SK-N-SH treated with all-trans-retinoic acid at 6 μM for 48 hours (cell line): ENCODE data around the gene LILRB1.

Experiments used
- BACH2 ChIP-seq: fragments of 250-450 bp; sonication (Bioruptor Pico); IDR thresholded peaks from 2 replicates; pipeline ENCODE4 v1.9.0; 2021; ENCODE audit warnings: mild to moderate bottlenecking, borderline replicate concordance
- CREB5 ChIP-seq: fragments of 250-450 bp; sonication (Bioruptor Pico); IDR thresholded peaks from 2 replicates; pipeline ENCODE4 v1.5.1; 2020; ENCODE audit warnings: low read depth, mild to moderate bottlenecking, moderate library complexity
- PPARA ChIP-seq: fragments of 250-450 bp; sonication (Bioruptor Pico); IDR thresholded peaks from 2 replicates; pipeline ENCODE4 v1.5.0; 2020; ENCODE audit warnings: mild to moderate bottlenecking, borderline replicate concordance
- RARB ChIP-seq: fragments of 250-450 bp; sonication (Bioruptor Pico); IDR thresholded peaks from 2 replicates; pipeline ENCODE4 v1.8.0; 2021; ENCODE audit warnings: mild to moderate bottlenecking, moderate library complexity
- ZC3H10 ChIP-seq: fragments of 250-450 bp; sonication (Bioruptor Pico); IDR thresholded peaks from 2 replicates; pipeline ENCODE4 v1.5.1; 2021; ENCODE audit warnings: mild to moderate bottlenecking, moderate library complexity
- ZFP3 ChIP-seq: fragments of 250-450 bp; sonication (Bioruptor Pico); IDR thresholded peaks from 2 replicates; pipeline ENCODE4 v1.5.0; 2020; ENCODE audit warnings: mild to moderate bottlenecking, moderate library complexity
- ZFP30 ChIP-seq: fragments of 450-650 bp; formaldehyde crosslinking; IDR thresholded peaks from 2 replicates; pipeline ENCODE4 v1.5.0; 2022; ENCODE audit warnings: mild to moderate bottlenecking, moderate library complexity
- ZNF70 ChIP-seq: fragments of 450-650 bp; formaldehyde crosslinking; IDR thresholded peaks from 2 replicates; pipeline ENCODE4 v1.5.0; 2020; ENCODE audit warnings: mild to moderate bottlenecking, moderate library complexity
- ZNF8 ChIP-seq: fragments of 450-650 bp; formaldehyde crosslinking; IDR thresholded peaks from 2 replicates; pipeline ENCODE4 v1.5.0; 2020; ENCODE audit warnings: mild to moderate bottlenecking, moderate library complexity
- TF ChIP-seq, protein P1 (sequence below): fragments of 250-450 bp; sonication (Bioruptor Pico); IDR thresholded peaks from 2 replicates; pipeline ENCODE4 v1.8.0; 2020; ENCODE audit warnings: mild to moderate bottlenecking, moderate library complexity, borderline replicate concordance

DNA sequence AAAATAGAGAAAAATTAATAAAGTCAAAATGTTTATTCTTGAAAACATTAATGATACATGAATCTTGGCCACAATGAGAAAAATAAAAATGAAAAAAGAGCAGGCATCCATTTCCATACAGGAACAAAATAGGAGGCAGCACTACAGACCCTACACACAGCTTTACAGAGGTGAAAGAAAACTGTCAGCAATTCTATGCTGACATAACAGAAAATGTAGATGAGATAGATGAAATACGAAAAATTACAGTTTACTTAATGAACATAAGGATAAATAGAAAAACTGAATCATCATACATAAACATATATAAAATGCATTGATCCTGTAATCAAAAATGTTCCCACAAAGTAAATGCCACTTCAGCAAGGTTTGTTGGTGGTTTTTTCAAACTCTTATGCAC, 38.1 kb downstream of the LILRB1 start:
- TF ChIP-seq ZNF70 (CRISPR knock-in tag) (no peak), ZNF8 (CRISPR knock-in tag) (no peak), PPARA (CRISPR knock-in tag) (no peak), ZFP30 (CRISPR knock-in tag) (no peak), CREB5 (CRISPR knock-in tag) (no peak), BACH2 (CRISPR knock-in tag) (no peak), ZC3H10 (CRISPR knock-in tag) (no peak), RARB (no peak), ZFP3 (CRISPR knock-in tag) (no peak)
- TF ChIP-seq, protein P1, sequence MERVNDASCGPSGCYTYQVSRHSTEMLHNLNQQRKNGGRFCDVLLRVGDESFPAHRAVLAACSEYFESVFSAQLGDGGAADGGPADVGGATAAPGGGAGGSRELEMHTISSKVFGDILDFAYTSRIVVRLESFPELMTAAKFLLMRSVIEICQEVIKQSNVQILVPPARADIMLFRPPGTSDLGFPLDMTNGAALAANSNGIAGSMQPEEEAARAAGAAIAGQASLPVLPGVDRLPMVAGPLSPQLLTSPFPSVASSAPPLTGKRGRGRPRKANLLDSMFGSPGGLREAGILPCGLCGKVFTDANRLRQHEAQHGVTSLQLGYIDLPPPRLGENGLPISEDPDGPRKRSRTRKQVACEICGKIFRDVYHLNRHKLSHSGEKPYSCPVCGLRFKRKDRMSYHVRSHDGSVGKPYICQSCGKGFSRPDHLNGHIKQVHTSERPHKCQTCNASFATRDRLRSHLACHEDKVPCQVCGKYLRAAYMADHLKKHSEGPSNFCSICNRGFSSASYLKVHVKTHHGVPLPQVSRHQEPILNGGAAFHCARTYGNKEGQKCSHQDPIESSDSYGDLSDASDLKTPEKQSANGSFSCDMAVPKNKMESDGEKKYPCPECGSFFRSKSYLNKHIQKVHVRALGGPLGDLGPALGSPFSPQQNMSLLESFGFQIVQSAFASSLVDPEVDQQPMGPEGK, result no peak
